Measurements from ENCODE around the gene LHFPL2.
"Not testable (repeated sequence)": the region's sequence is repeated elsewhere in the genome, so short reads cannot be mapped to it uniquely, and the experiment has no call there.

Gene LHFPL2

DNA sequence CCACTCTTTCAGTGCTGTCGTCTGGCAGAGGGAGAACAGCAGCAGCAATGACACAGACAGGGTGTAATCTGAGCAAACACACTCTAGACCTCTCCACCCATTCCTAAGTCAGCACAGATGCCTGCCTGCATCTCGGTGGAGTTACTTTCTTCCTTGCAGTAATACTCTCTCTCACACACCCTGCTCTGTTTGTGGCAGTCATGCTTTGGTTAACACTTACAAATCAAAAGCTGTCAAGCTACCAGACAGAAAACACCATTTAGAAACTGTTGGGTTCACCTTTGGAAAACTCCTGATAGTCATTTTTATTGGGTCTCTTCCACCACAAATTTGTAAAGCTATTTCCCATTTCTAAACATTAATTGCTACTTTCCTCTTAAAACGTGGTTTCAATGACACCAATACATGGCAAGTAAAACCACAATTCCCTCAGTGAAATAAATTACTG lies 27.3 kb downstream of the LHFPL2 start:
- no peak for DNase-seq (ENCODE audit: low read depth in 1 of 2, low spot score in 1 of 2)

DNA sequence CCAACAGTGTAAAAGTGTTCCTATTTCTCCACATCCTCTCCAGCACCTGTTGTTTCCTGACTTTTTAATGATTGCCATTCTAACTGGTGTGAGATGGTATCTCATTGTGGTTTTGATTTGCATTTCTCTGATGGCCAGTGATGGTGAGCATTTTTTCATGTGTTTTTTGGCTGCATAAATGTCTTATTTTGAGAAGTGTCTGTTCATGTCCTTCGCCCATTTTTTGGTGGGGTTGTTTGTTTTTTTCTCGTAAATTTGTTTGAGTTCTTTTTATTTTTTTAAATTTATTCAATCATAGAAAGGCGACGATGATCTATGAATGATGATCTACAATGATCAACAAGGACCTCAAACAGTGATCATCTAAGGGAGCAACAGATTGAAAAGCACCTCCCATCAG lies 28.5 kb downstream of the LHFPL2 start:
- DNase-seq (ENCODE audit: low read depth in 1 of 2, low spot score in 1 of 2): not testable (repeated sequence)

DNA sequence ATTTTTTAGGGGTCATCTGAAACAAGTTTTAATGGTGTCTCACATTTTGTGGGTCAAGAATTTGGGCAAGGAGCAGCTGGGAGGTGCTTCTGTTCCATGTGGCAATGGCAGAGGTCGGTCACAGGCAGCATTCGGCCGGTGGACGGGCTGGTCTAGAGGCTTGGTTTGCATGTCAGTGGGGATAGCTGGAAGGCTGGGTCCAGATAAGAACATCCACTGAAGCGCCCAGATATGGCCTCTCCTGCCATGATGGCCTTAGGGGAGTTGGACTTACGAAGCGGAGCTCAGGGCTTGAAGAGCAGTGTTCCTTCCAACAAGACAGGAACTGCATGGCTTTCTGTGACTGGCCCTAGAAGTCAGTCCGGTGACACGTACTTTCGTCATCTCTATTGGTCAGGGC lies 30.3 kb downstream of the LHFPL2 start:
- no peak for DNase-seq (ENCODE audit: low read depth in 1 of 2, low spot score in 1 of 2)

DNA sequence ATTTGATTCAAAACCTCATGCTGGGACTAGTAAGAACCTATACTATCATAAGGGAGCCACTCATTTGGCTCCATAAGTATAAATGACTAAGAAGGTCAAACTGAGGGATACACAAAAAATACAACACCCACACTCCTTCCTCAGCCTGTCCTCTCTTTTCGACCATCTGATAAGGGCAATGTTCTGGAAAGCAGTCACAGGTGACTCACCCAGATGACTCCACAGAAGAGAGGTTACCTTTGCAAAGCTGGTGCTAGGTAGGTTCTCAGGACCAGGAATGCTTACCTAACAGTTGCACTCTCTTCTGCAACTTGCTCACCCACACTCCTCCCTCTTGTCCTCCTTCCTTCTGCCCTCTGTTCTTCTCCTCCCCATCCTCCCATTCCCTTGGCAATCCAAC lies 32.9 kb downstream of the LHFPL2 start:
- DNase-seq (ENCODE audit: low read depth in 1 of 2, low spot score in 1 of 2): no peak

DNA sequence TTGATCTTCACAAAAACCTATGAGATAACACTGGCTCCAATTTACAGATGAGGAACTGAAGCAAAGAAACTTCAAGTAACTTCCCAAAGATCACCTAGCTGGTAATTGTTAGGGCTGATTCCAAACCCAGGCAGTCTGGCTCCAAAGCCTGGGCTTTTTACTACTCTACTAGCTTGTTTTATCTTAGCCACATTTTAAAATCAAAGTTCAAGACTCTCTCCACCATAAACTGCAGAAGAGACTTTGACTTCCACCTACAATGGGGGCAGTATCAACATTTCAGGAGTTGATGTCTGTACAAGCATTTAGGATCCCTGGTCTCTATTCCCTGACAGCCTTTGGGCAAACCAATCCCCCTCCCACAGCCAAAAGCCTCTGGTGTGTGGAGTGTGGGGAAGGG lies 33.8 kb downstream of the LHFPL2 start:
- no peak for DNase-seq (ENCODE audit: low read depth in 1 of 2, low spot score in 1 of 2)

DNA sequence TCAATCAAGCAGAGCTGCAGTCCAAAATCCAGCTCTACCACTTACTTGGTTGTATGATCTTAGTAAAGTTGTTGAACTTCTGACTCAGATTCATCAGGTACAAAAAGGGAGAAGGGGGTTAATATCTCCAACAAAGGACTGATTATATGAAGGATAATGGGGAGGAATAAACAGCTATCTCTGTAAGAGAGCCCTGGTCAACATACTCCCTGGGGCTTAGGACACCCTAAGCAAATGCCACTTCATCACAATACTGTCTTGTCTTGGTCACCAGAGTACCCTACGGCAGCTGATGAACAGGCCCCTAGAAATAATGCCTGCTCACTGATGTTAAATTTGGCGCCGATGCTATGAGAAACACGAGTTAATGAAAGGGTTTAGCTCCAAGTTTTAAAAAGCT lies 34.8 kb downstream of the LHFPL2 start:
- no peak for DNase-seq (ENCODE audit: low read depth in 1 of 2, low spot score in 1 of 2)

DNA sequence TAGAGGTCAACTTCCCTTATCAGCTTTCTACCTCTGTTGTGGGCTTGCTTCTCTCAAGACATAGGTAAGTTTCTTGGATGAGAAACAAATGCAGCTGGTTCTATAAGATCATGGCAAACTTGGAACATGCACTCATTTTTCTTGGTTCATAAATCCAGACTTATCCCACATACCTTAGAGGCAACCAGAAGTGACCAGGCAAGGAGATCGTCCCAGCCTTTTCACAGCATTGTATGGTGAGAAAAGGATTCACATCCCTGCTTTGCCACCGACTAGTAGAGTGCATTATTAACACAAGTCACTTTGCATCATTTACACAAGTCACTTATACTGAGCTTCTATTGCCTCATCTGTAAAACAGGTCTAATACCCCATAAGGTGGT lies 35.4 kb downstream of the LHFPL2 start:
- no peak for DNase-seq (ENCODE audit: low read depth in 1 of 2, low spot score in 1 of 2)

DNA sequence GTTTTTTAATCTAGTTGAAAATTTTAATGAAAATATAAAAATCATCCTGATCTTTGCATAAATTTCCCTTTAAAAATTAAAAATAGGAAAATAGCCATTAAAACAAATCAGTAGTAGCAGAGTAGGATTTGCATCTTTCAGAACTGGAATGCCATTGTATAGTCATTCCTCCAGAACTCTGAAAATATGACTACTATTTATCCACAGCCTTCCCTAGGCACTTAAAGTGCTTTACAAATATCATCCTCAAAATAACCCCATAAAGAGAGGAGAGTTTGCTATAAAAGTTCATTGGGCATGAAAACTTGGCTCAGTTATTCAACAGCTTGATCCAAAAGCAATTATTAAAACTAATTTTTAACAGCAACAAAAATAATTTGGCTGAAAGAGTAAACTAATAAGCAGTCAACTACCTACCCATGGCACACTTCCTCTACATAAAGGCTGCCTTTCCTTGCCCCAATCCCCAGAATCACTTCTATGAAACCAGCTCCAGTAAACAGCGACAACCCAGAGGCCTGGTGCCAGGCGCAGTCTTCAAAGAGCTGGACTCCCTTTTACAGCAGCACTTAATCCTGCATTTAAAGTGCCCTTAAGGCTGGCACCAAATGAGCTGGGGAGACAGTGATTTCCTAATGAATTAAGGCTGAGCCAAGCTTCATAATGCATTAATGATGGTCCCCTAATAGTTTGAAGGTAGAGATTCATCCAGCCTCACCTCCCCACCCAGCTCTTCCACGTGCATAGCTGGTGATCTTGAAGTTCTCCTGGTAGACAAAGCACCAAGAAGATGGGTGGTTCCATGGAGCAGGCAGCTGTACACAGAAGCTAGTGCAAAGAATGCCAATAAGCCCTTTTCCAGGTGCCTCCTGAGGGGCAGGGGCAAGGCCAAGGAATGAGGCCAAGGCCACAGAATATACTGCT lies 36.1 kb downstream of the LHFPL2 start:
- DNase-seq (ENCODE audit: low read depth in 1 of 2, low spot score in 1 of 2): no peak

DNA sequence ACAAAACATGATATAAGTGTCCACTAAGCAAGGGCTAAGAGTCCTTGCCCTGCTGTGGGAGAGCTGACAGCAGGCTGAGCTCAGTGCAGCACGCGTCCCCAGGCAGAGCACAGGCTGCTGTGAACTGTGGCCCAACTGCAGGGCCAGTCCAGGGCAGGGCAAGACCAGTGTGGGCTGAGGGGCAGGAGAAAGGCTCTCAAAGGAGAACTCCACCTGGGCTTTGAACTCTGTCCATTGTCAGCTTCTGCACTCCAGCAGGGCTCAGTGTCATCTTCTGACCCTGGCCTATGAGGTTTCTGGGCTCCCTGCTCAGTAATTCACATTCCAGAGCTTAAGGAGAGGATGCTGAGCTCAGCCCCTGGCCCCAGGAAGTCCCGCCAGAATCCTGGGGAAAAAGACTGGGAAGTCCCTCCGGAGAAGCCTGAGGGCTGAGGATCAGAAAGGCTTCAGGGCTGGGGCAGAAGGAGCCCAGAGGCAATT lies 37.4 kb downstream of the LHFPL2 start:
- no peak for DNase-seq (ENCODE audit: low read depth in 1 of 2, low spot score in 1 of 2)

DNA sequence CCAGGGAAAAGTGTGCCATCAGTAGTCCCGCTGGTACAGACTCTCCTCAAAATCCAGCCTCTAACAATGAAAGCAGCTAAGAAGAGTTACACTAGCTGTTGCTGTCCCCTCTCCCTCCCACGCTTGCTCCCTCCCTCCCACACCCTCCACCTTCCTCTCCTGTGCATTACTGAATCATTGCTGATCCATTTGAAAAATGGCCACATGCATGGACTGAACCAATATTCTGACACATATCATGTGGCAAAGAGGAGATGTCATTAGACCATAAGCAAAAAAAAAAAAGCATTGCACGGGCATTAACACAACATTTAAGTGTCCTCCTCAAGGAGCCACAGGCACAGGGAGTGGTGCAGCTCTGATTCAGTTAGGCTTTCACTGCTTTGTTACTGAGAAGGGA lies 37.9 kb downstream of the LHFPL2 start:
- DNase-seq (ENCODE audit: low read depth in 1 of 2, low spot score in 1 of 2): no peak

DNA sequence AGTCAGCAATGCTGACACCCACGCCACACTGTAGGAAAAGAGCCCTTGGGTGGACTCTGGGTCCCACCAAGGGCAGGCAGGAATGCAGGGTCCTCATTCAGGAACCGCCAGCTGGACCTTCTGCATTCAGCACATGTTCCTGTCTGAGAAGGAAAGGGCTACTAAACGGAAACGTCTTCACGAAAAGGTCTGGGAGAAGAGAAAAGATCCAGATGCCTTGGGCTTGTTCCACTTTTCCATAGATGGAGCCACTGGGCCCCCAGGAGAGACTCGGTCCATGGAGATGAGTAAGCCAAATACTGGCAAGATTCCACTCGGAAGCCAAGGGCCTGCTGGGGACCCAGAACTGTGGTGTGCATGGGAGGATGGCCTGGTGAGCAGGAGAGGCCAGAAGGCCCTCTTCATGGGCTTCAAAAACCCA lies 38.4 kb downstream of the LHFPL2 start:
- no peak for DNase-seq (ENCODE audit: low read depth in 1 of 2, low spot score in 1 of 2)

DNA sequence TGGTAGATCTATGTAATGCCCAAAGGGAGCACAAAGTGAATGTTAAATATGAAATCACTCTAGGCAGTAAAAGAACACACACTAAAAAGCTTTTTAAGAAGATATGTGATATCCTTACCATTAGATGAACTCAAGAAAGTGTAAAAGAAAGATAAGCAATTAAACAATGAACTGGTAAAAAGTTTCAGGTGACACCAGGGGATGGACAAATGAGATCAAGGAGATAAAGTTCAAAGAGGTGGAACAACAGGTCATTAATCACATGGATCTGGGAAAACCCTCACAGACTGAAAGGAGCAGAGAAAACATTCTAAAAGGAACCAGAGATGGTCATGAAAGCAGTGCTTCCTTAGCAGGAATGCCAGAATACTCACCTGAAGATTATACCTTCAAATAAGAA lies 40.7 kb downstream of the LHFPL2 start:
- no peak for DNase-seq (ENCODE audit: low read depth in 1 of 2, low spot score in 1 of 2)

DNA sequence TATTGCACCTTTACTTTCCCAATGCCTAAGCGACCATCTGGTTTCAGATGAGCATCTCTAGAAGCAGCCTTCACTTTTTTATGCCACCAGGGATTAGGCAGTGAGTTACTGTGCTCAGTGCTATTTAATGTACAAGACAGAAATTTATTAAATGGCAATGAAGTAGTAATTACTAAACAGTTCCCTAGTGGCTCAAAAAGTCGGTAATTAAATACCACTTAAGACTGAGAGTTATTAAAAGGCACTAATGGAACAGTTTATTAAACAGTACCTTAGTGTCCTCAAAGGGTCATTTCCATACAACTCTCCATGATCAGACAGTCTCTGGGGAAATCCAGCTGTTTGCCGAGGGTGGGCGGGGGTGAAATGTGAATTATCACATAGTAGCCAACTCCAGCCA lies 42.3 kb downstream of the LHFPL2 start:
- DNase-seq (ENCODE audit: low read depth in 1 of 2, low spot score in 1 of 2): no peak

DNA sequence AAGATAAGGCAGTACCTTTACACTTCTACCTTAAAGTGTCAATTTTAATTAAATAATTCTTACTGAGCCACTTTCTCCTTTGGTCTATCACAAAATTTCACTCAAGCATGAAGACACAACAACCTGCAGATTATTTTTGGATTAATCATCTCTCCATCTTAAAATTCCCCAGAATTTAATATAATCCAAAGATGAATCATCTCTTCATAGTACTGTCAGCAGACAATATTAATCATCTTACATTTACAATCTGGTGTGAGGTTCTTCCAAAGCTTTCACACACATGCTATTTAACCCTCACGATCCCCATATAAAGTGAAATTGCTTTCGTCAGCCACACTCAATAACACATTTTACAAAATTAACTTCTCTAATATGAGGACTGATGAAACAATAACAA lies 43.0 kb downstream of the LHFPL2 start:
- no peak for DNase-seq (ENCODE audit: low read depth in 1 of 2, low spot score in 1 of 2)

DNA sequence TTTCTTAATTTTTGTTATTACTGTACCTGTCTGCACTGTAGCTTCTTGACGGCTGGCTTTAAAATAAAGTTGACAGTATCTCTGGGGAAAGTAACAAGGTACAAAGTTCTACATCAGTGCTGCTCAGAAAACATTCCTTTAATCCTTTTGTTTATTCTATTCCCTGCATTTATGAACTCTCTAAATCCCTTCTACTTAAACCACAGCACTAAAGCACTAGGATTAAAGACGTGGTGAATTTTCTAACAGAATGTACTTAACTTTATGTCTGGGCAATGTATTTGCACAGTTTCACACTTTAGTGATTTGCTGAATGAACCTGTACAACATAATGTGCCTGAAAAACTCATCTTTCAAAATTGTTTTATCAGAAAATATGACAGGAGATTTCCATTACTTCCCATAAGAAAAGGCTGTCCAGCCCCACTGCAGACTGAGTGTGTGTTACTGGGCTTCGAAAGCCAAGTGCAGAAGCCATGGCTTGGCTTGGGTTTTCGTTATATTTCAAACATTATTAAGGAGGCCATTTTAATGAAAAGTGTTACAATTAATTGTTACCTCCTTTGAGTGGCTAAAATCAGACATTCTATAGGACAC lies 43.8 kb downstream of the LHFPL2 start:
- no peak for DNase-seq (ENCODE audit: low read depth in 1 of 2, low spot score in 1 of 2)

DNA sequence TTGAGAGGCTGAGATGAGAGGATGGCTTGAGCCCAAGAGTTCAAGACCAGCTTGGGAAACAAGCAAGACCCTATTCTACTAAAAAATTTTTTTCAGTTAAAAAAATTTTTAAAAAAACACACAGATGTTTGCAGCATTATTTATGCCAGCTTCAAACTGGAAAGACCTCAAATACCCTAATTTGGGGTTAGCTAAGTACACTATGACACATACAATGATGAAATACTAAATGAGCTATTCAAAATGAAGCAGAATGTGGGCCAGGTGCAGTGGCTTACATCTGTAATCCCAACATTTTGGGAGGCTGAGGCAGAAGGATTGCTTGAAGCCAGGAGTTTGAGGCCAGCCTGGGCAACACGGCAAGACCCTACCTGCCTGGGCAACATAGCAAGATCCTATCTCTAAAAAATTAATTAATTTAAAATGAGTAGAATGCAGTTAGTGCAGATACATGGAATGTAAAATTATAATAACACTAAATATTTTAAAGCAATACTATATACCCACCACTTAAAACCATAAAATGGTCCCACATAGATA lies 44.9 kb downstream of the LHFPL2 start:
- DNase-seq (ENCODE audit: low read depth in 1 of 2, low spot score in 1 of 2): no peak

DNA sequence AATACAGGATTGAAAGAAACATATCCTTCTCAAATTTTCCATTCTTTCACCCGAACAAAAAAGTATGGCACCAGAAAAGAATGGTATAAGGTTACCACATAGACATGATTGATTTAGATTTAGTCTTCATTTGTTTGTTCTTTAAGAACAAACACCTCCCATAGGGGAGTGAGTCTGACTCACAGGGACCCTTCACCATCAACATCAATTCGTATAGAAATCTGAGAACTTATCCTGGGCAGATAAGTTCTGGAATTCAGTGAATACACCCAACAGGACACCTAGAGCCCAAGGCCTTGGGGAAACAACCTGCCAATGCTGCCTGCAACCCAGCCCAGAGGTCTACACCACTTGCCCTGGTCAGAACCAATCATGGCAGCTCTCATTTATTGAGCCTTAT lies 46.2 kb downstream of the LHFPL2 start:
- DNase-seq (ENCODE audit: low read depth in 1 of 2, low spot score in 1 of 2): no peak

DNA sequence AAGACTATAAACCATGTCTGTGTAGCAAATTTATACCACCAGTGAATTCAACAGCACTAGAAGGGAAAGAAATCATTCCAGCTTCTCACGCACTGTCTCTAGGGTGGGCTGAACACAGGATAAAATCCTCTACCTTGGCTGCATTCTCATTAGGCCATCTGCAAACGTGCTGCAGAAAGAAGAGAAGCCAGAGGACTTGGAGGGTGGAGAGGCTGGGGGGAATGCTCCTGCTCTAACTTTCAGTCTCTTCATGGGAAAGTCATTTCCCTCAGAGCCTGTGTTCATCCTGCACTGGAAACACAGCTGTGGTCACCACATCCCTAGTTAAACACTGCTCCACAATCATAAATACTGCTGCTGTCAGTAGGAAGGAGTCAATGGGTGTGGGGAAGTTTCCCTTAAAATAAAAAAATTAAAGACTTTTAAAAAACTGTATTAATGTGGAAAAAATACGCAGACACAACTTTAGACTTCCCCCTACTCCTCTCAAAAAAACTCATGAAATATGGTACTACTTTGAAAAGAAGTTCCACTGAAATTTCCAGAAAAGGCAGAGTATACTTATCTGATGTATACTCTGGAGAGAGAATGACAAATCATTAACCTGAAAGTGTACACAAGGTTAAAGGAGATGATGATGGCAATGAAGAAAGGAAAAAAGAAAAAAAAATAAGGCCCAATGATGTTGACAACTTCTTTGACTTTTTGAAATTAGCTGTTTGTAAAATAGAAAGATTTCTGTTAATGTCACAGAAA lies 46.8 kb downstream of the LHFPL2 start:
- DNase-seq (ENCODE audit: low read depth in 1 of 2, low spot score in 1 of 2): no peak

DNA sequence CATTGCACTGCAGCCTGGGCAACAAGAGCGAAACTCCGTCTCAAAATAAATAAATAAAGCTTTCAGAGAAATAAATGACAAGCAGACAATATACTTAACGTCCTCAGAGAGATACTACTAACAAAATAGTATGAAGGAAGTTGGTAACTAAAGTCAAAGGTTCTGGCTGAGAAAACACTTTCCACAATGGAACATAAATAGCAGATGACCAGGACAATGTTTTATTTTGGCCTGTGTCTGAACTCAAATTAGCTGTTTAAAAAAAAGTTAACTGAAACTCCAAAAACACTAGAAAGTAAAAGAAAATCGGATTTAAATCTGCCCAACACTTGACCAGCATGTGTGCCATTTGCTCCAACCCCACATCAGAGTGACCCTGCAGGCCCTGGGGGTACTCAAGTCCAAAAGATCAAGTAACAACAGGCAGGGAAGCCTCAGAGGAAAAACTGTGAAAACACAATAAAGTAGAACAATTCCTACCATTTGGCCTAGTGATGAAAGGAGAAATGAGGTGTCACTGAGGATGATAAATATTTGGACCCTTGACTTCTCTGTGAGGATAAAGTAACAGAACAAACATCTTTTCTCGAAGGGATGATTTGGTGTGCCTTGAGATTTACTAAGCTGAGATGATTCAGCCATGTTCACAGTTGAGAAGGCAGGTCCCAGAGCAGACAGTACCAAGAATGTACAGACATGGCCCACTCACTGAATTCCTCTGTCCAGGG lies 47.7 kb downstream of the LHFPL2 start:
- no peak for DNase-seq (ENCODE audit: low read depth in 1 of 2, low spot score in 1 of 2)

DNA sequence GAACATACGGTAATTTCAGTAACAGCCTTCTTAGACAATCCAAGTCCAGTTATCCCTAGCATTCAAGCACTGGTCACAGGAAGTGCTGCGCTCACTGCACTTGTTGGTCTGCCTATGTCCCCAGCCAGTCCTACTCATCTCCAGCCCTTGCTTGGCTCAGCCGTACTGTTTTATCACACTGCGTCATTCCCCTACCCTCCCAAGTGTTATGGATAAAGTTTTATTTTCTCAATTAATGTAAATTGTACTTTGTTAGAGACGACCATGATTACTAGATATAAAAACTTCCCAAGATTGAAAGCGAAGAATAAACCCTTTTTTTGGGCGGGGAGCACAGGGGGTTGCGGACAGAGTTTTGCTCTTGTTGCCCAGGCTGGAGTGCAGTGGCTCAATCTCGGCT lies 49.6 kb downstream of the LHFPL2 start:
- DNase-seq (ENCODE audit: low read depth in 1 of 2, low spot score in 1 of 2): no peak

DNA sequence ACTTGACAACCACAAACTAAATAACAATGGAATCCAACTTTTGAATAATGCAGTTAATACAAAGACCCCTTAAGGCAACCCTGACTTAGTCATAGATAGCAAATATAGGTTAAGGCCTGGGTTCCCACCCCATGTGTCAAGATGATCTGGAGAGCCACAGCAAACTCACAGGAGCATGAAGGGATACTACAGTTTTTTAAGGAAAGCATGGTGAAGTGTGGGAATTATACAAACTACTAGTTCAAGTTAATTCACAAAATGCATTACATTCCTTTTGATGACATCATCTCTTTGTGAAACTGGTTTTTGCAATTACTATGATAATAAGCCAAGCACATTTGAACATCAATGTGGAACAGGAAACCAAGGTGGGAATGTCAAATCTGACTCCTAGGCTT lies 50.6 kb downstream of the LHFPL2 start:
- DNase-seq (ENCODE audit: low read depth in 1 of 2, low spot score in 1 of 2): no peak

Measured in stimulated activated CD4-positive, alpha-beta T cell treated with anti-CD3 and anti-CD28 coated beads, Interleukin-15, amount 100 ng/mL, for 1 hour (primary cell).